Panc1 (cell line): ENCODE measurements around the gene GRIN2C. TPM values are rescaled to one million over a fixed set of nuclear protein-coding genes. Genes with fewer than 3 reads are reported as not detected.

Experiments
- ATAC-seq: fragments of 200-7000 bp; cut with Tn5 transposase; 2 replicates; pipeline ENCODE4 v1.9.1; 2020; ENCODE audit warnings: mild to moderate bottlenecking, moderate library complexity
- BruUV-seq: library from RNA; stranded (reverse); fragments of 400-500 nt; replicated peaks from 2 replicates; lab custom pipeline; 2021; lab: Mats Ljungman, UMichigan
- CTCF ChIA-PET: fragments of 300-600 bp; sonication (Branson Sonifier 250); formaldehyde crosslinking; loops from one replicate; lab custom pipeline; 2022; ENCODE audit warnings: antibody characterized with exemption; lab: Charles Lee
- POLR2A ChIA-PET: fragments of 300-600 bp; sonication (Branson Sonifier 250); formaldehyde crosslinking; loops from one replicate; lab custom pipeline; 2022; ENCODE audit warnings: antibody characterized with exemption; lab: Charles Lee
- DNase-seq: peaks from one replicate; pipeline ENCODE4 v3.0.0-alpha.2; 2010; ENCODE audit warnings: low read depth, low spot score
- H3K27ac ChIP-seq: 2 replicates; pipeline ENCODE4 v1.5.1; 2011; ENCODE audit warnings: mild to moderate bottlenecking, low read length, inconsistent platforms
- H3K27me3 ChIP-seq: fragments of 200-500 bp; sonication (Bioruptor generic); 2 replicates; pipeline ENCODE4 v1.6.0; 2014; ENCODE audit warnings: low read length, inconsistent platforms; ENCODE audit not compliant: control insufficient read depth, insufficient read depth
- H3K36me3 ChIP-seq: fragments of 200-500 bp; sonication (Bioruptor generic); 2 replicates; pipeline ENCODE4 v1.5.1; 2014; ENCODE audit warnings: inconsistent platforms, mild to moderate bottlenecking, low read length, moderate library complexity; ENCODE audit not compliant: control insufficient read depth, insufficient read depth
- H3K4me1 ChIP-seq: 2 replicates; pipeline ENCODE4 v1.5.1; 2011; ENCODE audit warnings: inconsistent platforms, mild to moderate bottlenecking, low read length, moderate library complexity; ENCODE audit not compliant: control insufficient read depth, insufficient read depth
- H3K4me3 ChIP-seq, 2 experiments: 2 replicates each; pipeline ENCODE4 v1.5.1; 2011 to 2012; ENCODE audit warnings: low read depth in 2 of 2, low read length in 2 of 2, mild to moderate bottlenecking in 2 of 2, inconsistent platforms in 1 of 2, moderate library complexity in 1 of 2
- H3K9me3 ChIP-seq: fragments of 200-500 bp; sonication (Bioruptor generic); 2 replicates; pipeline ENCODE4 v1.5.1; 2014; ENCODE audit warnings: low read depth, mild to moderate bottlenecking, inconsistent platforms, low read length, moderate library complexity; ENCODE audit not compliant: control insufficient read depth, insufficient read depth
- CTCF ChIP-seq: fragments of 450-650 bp; IDR thresholded peaks from 2 replicates; pipeline ENCODE4 v1.5.1; 2017; ENCODE audit warnings: mild to moderate bottlenecking
- POLR2AphosphoS5 ChIP-seq: IDR thresholded peaks from 2 replicates; pipeline ENCODE4 v1.6.1; 2012; ENCODE audit warnings: mild to moderate bottlenecking, low read depth, low read length, moderate library complexity
- REST ChIP-seq, 2 experiments: IDR thresholded peaks; 2 replicates each; pipeline ENCODE4 v1.6.1; 2011 to 2012; ENCODE audit warnings: low read depth in 2 of 2, control low read depth in 1 of 2, low read length in 1 of 2, mild to moderate bottlenecking in 1 of 2, moderate library complexity in 1 of 2; ENCODE audit not compliant: insufficient read depth in 1 of 2
- SIN3A ChIP-seq: IDR thresholded peaks from 2 replicates; pipeline ENCODE4 v1.6.1; 2012; ENCODE audit warnings: low read depth, mild to moderate bottlenecking, low read length, moderate library complexity, borderline replicate concordance; ENCODE audit not compliant: insufficient read depth
- TCF7L2 ChIP-seq: IDR thresholded peaks from 2 replicates; pipeline ENCODE4 v1.6.1; 2011; ENCODE audit warnings: mild to moderate bottlenecking, low read depth, low read length, inconsistent platforms
- in situ Hi-C: cut with HindIII; loops from 2 replicates; pipeline ENCODE4 v1.10.0; 2016; ENCODE audit warnings: low sequenced_read_pairs, low pct_unique_long_range_greater_than_20kb
- intact Hi-C: fragments of 100-400 bp; cut with micrococcal nuclease; formaldehyde crosslinking; loops from one replicate; pipeline ENCODE4 v1.10.0; 2022; ENCODE audit not compliant: unreplicated experiment
- total RNA-seq: library from RNA; stranded (reverse); gene quantifications from one replicate; pipeline ENCODE4 v1.2.1, GENCODE V29; 2021; ENCODE audit not compliant: unreplicated experiment

The GRIN2C gene
- total RNA-seq, 1 experiment from 2014 or later: 0.10 TPM

- ChIA-PET CTCF (interaction anchor here (0.5 to 1.8 kb wide), 11 partner anchors 12 to 683 kb away, joined by 3 to 24 read pairs (median 6); partner anchors contain the start of genes FDXR, GRIN2C and LLGL2), POLR2A (no interaction called here)
- H3K27ac ChIP-seq: peak overlapping the region; percentile 66
- peaks cover 12% of the 10 kb centered on the region for H3K4me1 ChIP-seq
- ATAC-seq (peak; percentile 43), DNase-seq (no peak)
- in situ Hi-C loops (no loop called here), intact Hi-C loops (no loop called here)
- H3K4me3 ChIP-seq: peak overlapping the region; percentile 30 to 52
- H3K27me3 ChIP-seq: no peaks in the 10 kb centered on the region
- no TSS peak for BruUV-seq
- H3K36me3 ChIP-seq: no peaks in the 10 kb centered on the region
- TF ChIP-seq CTCF (no peak), POLR2AphosphoS5 (no peak), SIN3A (no peak), REST (IDR thresholded peaks at IDR 0.05; ENCODE audit: insufficient read depth in 1 of 2, low read depth in 2 of 2, low read length in 1 of 2) (no peak), TCF7L2 (no peak)
- no peaks in the 10 kb centered on the region for H3K9me3 ChIP-seq
Measured at GRCh38 chr17:74842146-74842598, 17.5 kb downstream of the GRIN2C start.

- ChIA-PET POLR2A (no interaction called here), CTCF (interaction anchor here (0.6 to 1.4 kb wide), 2 partner anchors 24 to 792 kb away, joined by 3 to 5 read pairs; no protein-coding TSS in a partner anchor)
- BruUV-seq: no TSS peak
- DNase-seq (no peak), ATAC-seq (no peak)
- TF ChIP-seq REST (IDR thresholded peaks at IDR 0.05; ENCODE audit: insufficient read depth in 1 of 2, low read depth in 2 of 2, low read length in 1 of 2): no peak
- no peak for TF ChIP-seq CTCF
- no peak for TF ChIP-seq TCF7L2
- no peak for TF ChIP-seq SIN3A
- TF ChIP-seq POLR2AphosphoS5: no peak
- Histone ChIP-seq H3K4me3 (no peak overlapping the region), H3K4me1 (peaks cover 12% of the 10 kb centered on the region), H3K9me3 (no peaks in the 10 kb centered on the region), H3K27ac (no peak overlapping the region), H3K27me3 (no peaks in the 10 kb centered on the region), H3K36me3 (no peaks in the 10 kb centered on the region)
- intact Hi-C loops (no loop called here), in situ Hi-C loops (no loop called here)
Measured at GRCh38 chr17:74840989-74841666, 18.6 kb downstream of the GRIN2C start.
